SK-N-SH (cell line): Measurements from ENCODE around the gene ZNF18. TPM values are rescaled to one million over a fixed set of nuclear protein-coding genes. Genes with fewer than 3 reads are reported as not detected.

Experiments
- CTCF ChIA-PET: fragments of 300-600, 350-600 bp; formaldehyde crosslinking; extraction: SDS; loops from one replicate; lab custom pipeline; 2021; lab: Yijun Ruan, JAX
- POLR2A ChIA-PET: fragments of 350-600 bp; sonication (Branson Sonifier 250); formaldehyde crosslinking; extraction: SDS; loops from one replicate; lab custom pipeline; 2020; ENCODE audit warnings: antibody characterized with exemption, inconsistent platforms; lab: Yijun Ruan, JAX
- DNase-seq: peaks from one replicate; pipeline ENCODE4 v3.0.0; 2012
- H2AFZ ChIP-seq: fragments of 200-600 bp; sonication (generic); 2 replicates; pipeline ENCODE4 v1.8.1; 2016; ENCODE audit warnings: antibody characterized with exemption, mild to moderate bottlenecking, low read depth
- H3F3A ChIP-seq: fragments of 200-600 bp; sonication (generic); replicated peaks from 2 replicates; pipeline ENCODE3; 2016; ENCODE audit warnings: antibody characterized with exemption, mild to moderate bottlenecking; ENCODE audit not compliant: insufficient read depth
- H3K27ac ChIP-seq, 2 experiments: fragments of 200-500 bp in 1 of 2; fragments of 200-600 bp in 1 of 2; sonication (Bioruptor generic) in 1 of 2; sonication (generic), shearing (Covaris generic) in 1 of 2; 2 replicates each; pipeline versions ENCODE4 v1.5.1 to v1.6.1; 2014 to 2016; ENCODE audit warnings: low read depth in 2 of 2, inconsistent platforms in 1 of 2, low read length in 1 of 2, mild to moderate bottlenecking in 1 of 2, mixed read lengths in 1 of 2
- H3K27me3 ChIP-seq: fragments of 200-600 bp; sonication (generic), shearing (Covaris generic); 2 replicates; pipeline ENCODE4 v1.6.1; 2016; ENCODE audit warnings: mixed run types; ENCODE audit not compliant: insufficient read depth
- H3K36me3 ChIP-seq, 2 experiments: fragments of 200-500 bp in 1 of 2; fragments of 200-600 bp in 1 of 2; sonication (Bioruptor generic) in 1 of 2; sonication (generic) in 1 of 2; replicated peaks in 1 of 2; 2 replicates each; pipeline versions ENCODE3 to v1.5.1; 2014 to 2016; ENCODE audit warnings: low read length in 1 of 2, mild to moderate bottlenecking in 1 of 2; ENCODE audit not compliant: insufficient read depth in 2 of 2, control insufficient read depth in 1 of 2
- H3K4me1 ChIP-seq, 2 experiments: fragments of 200-500 bp in 1 of 2; fragments of 200-600 bp in 1 of 2; sonication (Bioruptor generic) in 1 of 2; sonication (generic), shearing (Covaris generic) in 1 of 2; 2 replicates each; pipeline versions ENCODE4 v1.5.1 to v1.6.1; 2014 to 2016; ENCODE audit warnings: low read depth in 1 of 2, low read length in 1 of 2, mixed run types in 1 of 2; ENCODE audit not compliant: insufficient read depth in 2 of 2, control insufficient read depth in 1 of 2
- H3K4me2 ChIP-seq: fragments of 200-600 bp; sonication (generic), shearing (Covaris generic); 2 replicates; pipeline ENCODE4 v1.6.1; 2017; ENCODE audit warnings: mixed run types
- H3K4me3 ChIP-seq, 2 experiments: fragments of 200-500 bp in 1 of 2; fragments of 200-600 bp in 1 of 2; sonication (Bioruptor generic) in 1 of 2; sonication (generic), shearing (Covaris generic) in 1 of 2; 2 replicates each; pipeline versions ENCODE4 v1.5.1 to v1.8.1; 2014 to 2016; ENCODE audit warnings: low read depth in 2 of 2, inconsistent platforms in 1 of 2, low read length in 1 of 2, mild to moderate bottlenecking in 1 of 2, mixed read lengths in 1 of 2, moderate library complexity in 1 of 2
- H3K79me2 ChIP-seq: fragments of 200-600 bp; sonication (generic); 2 replicates; pipeline ENCODE4 v1.8.1; 2017; ENCODE audit warnings: mild to moderate bottlenecking; ENCODE audit not compliant: insufficient read depth
- H3K9ac ChIP-seq: fragments of 200-600 bp; sonication (generic); 2 replicates; pipeline ENCODE4 v1.6.1; 2017; ENCODE audit warnings: mixed run types
- H3K9me2 ChIP-seq: fragments of 200-600 bp; sonication (generic); 2 replicates; pipeline ENCODE4 v1.6.1; 2017; ENCODE audit warnings: mixed run types
- H3K9me3 ChIP-seq: fragments of 200-600 bp; sonication (generic); 2 replicates; pipeline ENCODE4 v1.6.1; 2017; ENCODE audit warnings: mixed run types, mild to moderate bottlenecking, moderate library complexity
- H4K20me1 ChIP-seq: fragments of 200-600 bp; sonication (generic); 2 replicates; pipeline ENCODE4 v1.6.1; 2017; ENCODE audit warnings: mild to moderate bottlenecking, mixed run types; ENCODE audit not compliant: insufficient read depth
- EP300 ChIP-seq, 2 experiments: IDR thresholded peaks; 2 replicates each; pipeline versions ENCODE4 v1.4.0 to v1.6.1; 2012; ENCODE audit warnings: borderline replicate concordance in 1 of 2, low read depth in 1 of 2, low read length in 1 of 2
- FOXJ3 ChIP-seq: sonication (generic); formaldehyde crosslinking; IDR thresholded peaks from 2 replicates; pipeline ENCODE4 v1.5.1; 2020; ENCODE audit warnings: mild to moderate bottlenecking, missing genetic modification reagents
- FOXM1 ChIP-seq: IDR thresholded peaks from 2 replicates; pipeline ENCODE4 v1.4.0; 2012; ENCODE audit warnings: low read depth, mild to moderate bottlenecking
- GABPA ChIP-seq: IDR thresholded peaks from 2 replicates; pipeline ENCODE4 v1.4.0; 2012; ENCODE audit warnings: low read depth, mild to moderate bottlenecking
- IRF3 ChIP-seq: fragments of 150-350 bp; IDR thresholded peaks from 2 replicates; pipeline ENCODE4 v1.6.1; 2016; ENCODE audit warnings: mild to moderate bottlenecking, low read depth, low read length
- JUND ChIP-seq: IDR thresholded peaks from 2 replicates; pipeline ENCODE4 v1.4.0; 2012
- MEF2A ChIP-seq: IDR thresholded peaks from 2 replicates; pipeline ENCODE4 v1.4.0; 2012; ENCODE audit warnings: low read depth, borderline replicate concordance
- MXI1 ChIP-seq: IDR thresholded peaks from 2 replicates; pipeline ENCODE4 v1.6.1; 2012; ENCODE audit warnings: mild to moderate bottlenecking, low read depth, low read length, improper control_type of control experiment
- NRF1 ChIP-seq: IDR thresholded peaks from 2 replicates; pipeline ENCODE4 v1.6.1; 2012; ENCODE audit warnings: low read depth, mild to moderate bottlenecking, low read length
- RAD21 ChIP-seq: IDR thresholded peaks from 2 replicates; pipeline ENCODE4 v1.6.1; 2012; ENCODE audit warnings: mild to moderate bottlenecking, low read length
- SMC3 ChIP-seq: IDR thresholded peaks from 2 replicates; pipeline ENCODE4 v1.6.1; 2012; ENCODE audit warnings: low read depth, low read length, improper control_type of control experiment
- TAF1 ChIP-seq: IDR thresholded peaks from 2 replicates; pipeline ENCODE4 v1.6.1; 2012; ENCODE audit warnings: low read depth, mild to moderate bottlenecking, low read length, moderate library complexity, borderline replicate concordance
- TCF12 ChIP-seq: IDR thresholded peaks from 2 replicates; pipeline ENCODE4 v1.4.0; 2012
- USF2 ChIP-seq: fragments of 150-350 bp; IDR thresholded peaks from 2 replicates; pipeline ENCODE4 v1.6.1; 2017; ENCODE audit warnings: antibody characterized with exemption, low read length, low read depth, borderline replicate concordance
- WGBS: methylation state at CpG from one replicate; pipeline ENCODE4 v1.1.6; 2017; ENCODE audit warnings: low lambda C conversion rate; 5-methylcytosine and 5-hydroxymethylcytosine counted together
- polyA plus RNA-seq, 3 experiments: library from polyadenylated mRNA; depleted of rRNA; stranded (reverse); fragments of >200 nt; gene quantifications; 2 replicates each; pipeline ENCODE4 v1.2.3, GENCODE V29; 2012
- TF ChIP-seq, protein P1 (sequence below): fragments of 200-600 bp; sonication (generic); IDR thresholded peaks from 2 replicates; pipeline ENCODE4 v1.6.1; 2017; ENCODE audit warnings: antibody characterized with exemption, mild to moderate bottlenecking, moderate library complexity

ZNF18 gene
- polyA plus RNA-seq, 1 of the 3 experiments (the other 2 are of a cell fraction): 3.2 TPM

DNA sequence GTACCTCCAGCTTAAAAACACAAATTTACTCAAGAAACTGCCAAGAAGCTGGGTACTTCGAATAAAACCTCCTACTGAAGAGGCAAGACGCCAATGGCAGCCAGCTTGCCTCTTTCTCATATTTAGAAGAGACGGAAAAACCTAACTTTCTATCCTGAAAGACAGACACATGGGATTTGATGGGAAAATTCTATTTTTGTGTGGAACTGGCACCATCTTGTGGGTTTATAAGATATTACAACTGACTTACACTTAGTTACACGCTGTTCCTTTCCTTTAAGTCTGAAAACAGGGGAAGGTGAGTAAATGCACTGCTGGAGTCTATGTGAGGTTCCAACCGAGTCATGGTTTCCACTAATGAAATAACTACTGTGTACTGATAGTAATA lies 10.3 kb downstream of the ZNF18 start:
- no peaks in the 10 kb centered on the region for H4K20me1 ChIP-seq
- DNase-seq: peak; percentile 41
- no peak overlapping the region for H3K9ac ChIP-seq
- H3K4me3 ChIP-seq: no peak overlapping the region
- no peaks in the 10 kb centered on the region for H3K79me2 ChIP-seq
- H3K36me3 ChIP-seq: peaks cover 32 to 46% of the 10 kb centered on the region in 2 experiments
- no peaks in the 10 kb centered on the region for H3F3A ChIP-seq
- no peaks in the 10 kb centered on the region for H3K9me2 ChIP-seq
- ChIA-PET CTCF (interaction anchor here (0.8 to 2.7 kb wide), 11 partner anchors 8 to 1250 kb away, joined by 3 to 22 read pairs (median 4); partner anchors contain the start of gene ZNF18), POLR2A (no interaction called here)
- WGBS: 18% methylated on average over 5 of the region's 5 CpGs
- TF ChIP-seq RAD21 (peak; percentile 74), GABPA (no peak), SMC3 (peak; percentile 46; the same call in 1 of the 2 replicates), IRF3 (no peak), MXI1 (no peak), JUND (no peak), FOXJ3 (CRISPR knock-in tag) (no peak), TCF12 (no peak), MEF2A (no peak), FOXM1 (no peak)
- TF ChIP-seq, protein P1, sequence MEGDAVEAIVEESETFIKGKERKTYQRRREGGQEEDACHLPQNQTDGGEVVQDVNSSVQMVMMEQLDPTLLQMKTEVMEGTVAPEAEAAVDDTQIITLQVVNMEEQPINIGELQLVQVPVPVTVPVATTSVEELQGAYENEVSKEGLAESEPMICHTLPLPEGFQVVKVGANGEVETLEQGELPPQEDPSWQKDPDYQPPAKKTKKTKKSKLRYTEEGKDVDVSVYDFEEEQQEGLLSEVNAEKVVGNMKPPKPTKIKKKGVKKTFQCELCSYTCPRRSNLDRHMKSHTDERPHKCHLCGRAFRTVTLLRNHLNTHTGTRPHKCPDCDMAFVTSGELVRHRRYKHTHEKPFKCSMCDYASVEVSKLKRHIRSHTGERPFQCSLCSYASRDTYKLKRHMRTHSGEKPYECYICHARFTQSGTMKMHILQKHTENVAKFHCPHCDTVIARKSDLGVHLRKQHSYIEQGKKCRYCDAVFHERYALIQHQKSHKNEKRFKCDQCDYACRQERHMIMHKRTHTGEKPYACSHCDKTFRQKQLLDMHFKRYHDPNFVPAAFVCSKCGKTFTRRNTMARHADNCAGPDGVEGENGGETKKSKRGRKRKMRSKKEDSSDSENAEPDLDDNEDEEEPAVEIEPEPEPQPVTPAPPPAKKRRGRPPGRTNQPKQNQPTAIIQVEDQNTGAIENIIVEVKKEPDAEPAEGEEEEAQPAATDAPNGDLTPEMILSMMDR: peak; percentile 66
- no peak overlapping the region for H3K4me2 ChIP-seq
- H3K9me3 ChIP-seq: no peaks in the 10 kb centered on the region; the same call in 1 of the 2 replicates
- H2AFZ ChIP-seq: no peak overlapping the region
- H3K27ac ChIP-seq: no peak overlapping the region
- no peaks in the 10 kb centered on the region for H3K27me3 ChIP-seq
- H3K4me1 ChIP-seq: no peaks in the 10 kb centered on the region

- H3K36me3 ChIP-seq: peaks cover 32 to 40% of the 10 kb centered on the region in 2 experiments
- H3K9me2 ChIP-seq: no peaks in the 10 kb centered on the region
- no peak overlapping the region for H3K27ac ChIP-seq
- H3K9ac ChIP-seq: no peak overlapping the region
- no peaks in the 10 kb centered on the region for H3K27me3 ChIP-seq
- TF ChIP-seq TAF1 (no peak), EP300 (IDR thresholded peaks at IDR 0.05; ENCODE audit: borderline replicate concordance in 1 of 2, low read depth in 1 of 2, low read length in 1 of 2) (no peak), FOXM1 (no peak), NRF1 (no peak), TCF12 (no peak), USF2 (no peak), JUND (no peak)
- TF ChIP-seq, all 33 proteins: peak for 0
- no peak for DNase-seq
- H3K4me3 ChIP-seq: no peak overlapping the region
- H3K4me2 ChIP-seq: no peak overlapping the region
- ChIA-PET POLR2A (no interaction called here), CTCF (interaction anchor here (0.8 to 2.7 kb wide), 12 partner anchors 8 to 1249 kb away, joined by 3 to 22 read pairs (median 4); partner anchors contain the start of gene ZNF18)
- 64% methylated on average over 4 of the region's 4 CpGs for WGBS
- H4K20me1 ChIP-seq: no peaks in the 10 kb centered on the region
- H3K79me2 ChIP-seq: no peaks in the 10 kb centered on the region
- H3K9me3 ChIP-seq: no peaks in the 10 kb centered on the region; the same call in 1 of the 2 replicates
- no peak overlapping the region for H2AFZ ChIP-seq
- no peaks in the 10 kb centered on the region for H3F3A ChIP-seq
- H3K4me1 ChIP-seq: no peaks in the 10 kb centered on the region
These were observed 10.9 kb downstream of the ZNF18 start for GRCh38 chr17:11986179-11986941.
